Coronary artery (tissue), 2 donors: ENCODE measurements around the gene KRT33B.

Source experiments
- DNase-seq: peaks from one replicate; pipeline ENCODE4 v3.0.0-alpha.2; 2017; ENCODE audit warnings: low spot score
- H3K27ac ChIP-seq, 2 donors: fragments of 200-600 bp; sonication (generic); one replicate each; pipeline ENCODE4 v1.5.1; 2016 to 2019
- H3K4me3 ChIP-seq: fragments of 200-600 bp; sonication (generic); 2 replicates; pipeline ENCODE4 v1.5.1; 2016; ENCODE audit warnings: mild to moderate bottlenecking, moderate library complexity
- CTCF ChIP-seq: fragments of 200-600 bp; sonication (generic); IDR thresholded peaks from one replicate; pipeline ENCODE4 v1.5.1; 2019; ENCODE audit warnings: antibody characterized with exemption

KRT33B gene

GRCh38 chr17:41413982-41414381 is 44.4 kb upstream of the KRT33B start:
- H3K4me3 ChIP-seq = no peak overlapping the region
- DNase-seq = no peak
- no peak for TF ChIP-seq CTCF
- no peak overlapping the region for H3K27ac ChIP-seq

- Histone ChIP-seq H3K27ac (no peak overlapping the region), H3K4me3 (no peak overlapping the region)
- no peak for TF ChIP-seq CTCF
- DNase-seq = no peak
These were observed 43.8 kb upstream of the KRT33B start for GRCh38 chr17:41413353-41413957.

- DNase-seq = no peak
- Histone ChIP-seq H3K27ac (no peak overlapping the region), H3K4me3 (no peak overlapping the region)
- no peak for TF ChIP-seq CTCF
These were observed 41.6 kb upstream of the KRT33B start for GRCh38 chr17:41411072-41411840.

GRCh38 chr17:41407226-41407625 is 37.6 kb upstream of the KRT33B start:
- no peak for TF ChIP-seq CTCF
- H3K4me3 ChIP-seq = no peak overlapping the region
- DNase-seq = no peak

GRCh38 chr17:41406205-41406604 is 36.6 kb upstream of the KRT33B start:
- no peak for DNase-seq
- TF ChIP-seq CTCF = no peak
- H3K27ac ChIP-seq = no peak overlapping the region
- no peak overlapping the region for H3K4me3 ChIP-seq

More at GRCh38 chr17:41407226-41407625, 37.6 kb upstream of the KRT33B start:
- H3K27ac ChIP-seq = no peak overlapping the region

- H3K4me3 ChIP-seq = no peak overlapping the region
- no peak overlapping the region for H3K27ac ChIP-seq
- no peak for DNase-seq
- TF ChIP-seq CTCF = no peak
These were observed 34.5 kb upstream of the KRT33B start for GRCh38 chr17:41404024-41404671.
